Right atrium auricular region (tissue), 2 donors: ENCODE data around the gene TAOK3. TPM values are rescaled to one million over a fixed set of nuclear protein-coding genes. Genes with fewer than 3 reads are reported as not detected.
"Not testable (repeated sequence)": the region's sequence is repeated elsewhere in the genome, so short reads cannot be mapped to it uniquely, and the experiment has no call there.

ENCODE experiments used
- DNase-seq: peaks from one replicate; pipeline ENCODE4 v3.0.0-alpha.2; 2019; ENCODE audit warnings: low spot score
- H3K27ac ChIP-seq, 2 donors: fragments of 200-600 bp; sonication (generic); 1 replicate in 1 of 2; 2 replicates in 1 of 2; pipeline ENCODE4 v1.5.1; 2016 to 2019
- H3K27me3 ChIP-seq, 2 donors: fragments of 200-600 bp; sonication (generic); one replicate each; pipeline versions ENCODE4 v1.5.1 to v1.6.0; 2017 to 2019
- H3K36me3 ChIP-seq: fragments of 200-600 bp; sonication (generic); one replicate; pipeline ENCODE4 v1.5.1; 2016
- H3K4me1 ChIP-seq, 2 donors: fragments of 200-600 bp; sonication (generic); one replicate each; pipeline versions ENCODE4 v1.5.1 to v1.6.0; 2017 to 2019
- H3K4me3 ChIP-seq, 2 donors: fragments of 200-600 bp; sonication (generic); 1 replicate in 1 of 2; 2 replicates in 1 of 2; pipeline ENCODE4 v1.5.1; 2017 to 2019; ENCODE audit warnings: mild to moderate bottlenecking in 1 of 2, moderate library complexity in 1 of 2
- H3K9me3 ChIP-seq, 2 donors: fragments of 200-600 bp; sonication (generic); one replicate each; pipeline ENCODE4 v1.5.1; 2019
- CTCF ChIP-seq, 2 donors: fragments of 200-600 bp; sonication (generic); IDR thresholded peaks; one replicate each; pipeline ENCODE4 v1.5.1; 2019; ENCODE audit warnings: antibody characterized with exemption in 2 of 2
- total RNA-seq, 2 donors: library from RNA; depleted of rRNA; stranded (reverse); fragments of >200 nt; gene quantifications; one replicate each; pipeline ENCODE4 v1.1.0, GENCODE V29; 2016

TAOK3 gene
- total RNA-seq, 2 donors from 2014 or later, result 18.1 to 21.1 TPM

- H3K27ac ChIP-seq, result no peak overlapping the region
- H3K4me3 ChIP-seq, result no peak overlapping the region
- TF ChIP-seq CTCF (IDR thresholded peaks at IDR 0.05), result no peak
- peaks cover 62% of the 10 kb centered on the region for H3K36me3 ChIP-seq
- no peaks in the 10 kb centered on the region for H3K27me3 ChIP-seq
- H3K9me3 ChIP-seq, result no peaks in the 10 kb centered on the region
- no peak for DNase-seq
- peaks cover 0 to 31% of the 10 kb centered on the region in 2 donors for H3K4me1 ChIP-seq
Observed at GRCh38 chr12:118140825-118141224, 231.9 kb downstream of the TAOK3 start.

- Histone ChIP-seq H3K27ac (peak overlapping the region; percentile 85 to 94), H3K36me3 (peaks cover 30% of the 10 kb centered on the region), H3K27me3 (no peaks in the 10 kb centered on the region), H3K4me1 (peaks cover 0 to 31% of the 10 kb centered on the region in 2 donors), H3K4me3 (peak overlapping the region; percentile 56 to 97), H3K9me3 (no peaks in the 10 kb centered on the region)
- DNase-seq, result no peak
- TF ChIP-seq CTCF (IDR thresholded peaks at IDR 0.05), result no peak
Observed at GRCh38 chr12:118137148-118137678, 235.5 kb downstream of the TAOK3 start.

GRCh38 chr12:118136559-118137003 lies 236.1 kb downstream of the TAOK3 start:
- no peak for TF ChIP-seq CTCF (IDR thresholded peaks at IDR 0.05)
- peak; percentile 69 for DNase-seq
- peaks cover 0 to 31% of the 10 kb centered on the region in 2 donors for H3K4me1 ChIP-seq

GRCh38 chr12:118135788-118136558 lies 236.7 kb downstream of the TAOK3 start, which contains the start of gene PEBP1:
Gene PEBP1, plus strand, starts transcription at chr12:118136124. Its CDS starts 86 bp downstream, at chr12:118136210.
- H3K4me1 ChIP-seq, result peaks cover 0 to 31% of the 10 kb centered on the region in 2 donors
- no peaks in the 10 kb centered on the region for H3K9me3 ChIP-seq
- H3K27me3 ChIP-seq, result no peaks in the 10 kb centered on the region
- H3K27ac ChIP-seq, result peak within 1 kb of the TSS; percentile 85 to 94
- H3K4me3 ChIP-seq, result peak within 1 kb of the TSS; percentile 56 to 97
- H3K36me3 ChIP-seq, result peaks cover 17% of the 10 kb centered on the region
- DNase-seq, result peak; percentile 94
- no peak for TF ChIP-seq CTCF (IDR thresholded peaks at IDR 0.05)

More at GRCh38 chr12:118136559-118137003, 236.1 kb downstream of the TAOK3 start:
- H3K4me3 ChIP-seq, result peak overlapping the region; percentile 56 to 97
- peaks cover 23% of the 10 kb centered on the region for H3K36me3 ChIP-seq
- peak overlapping the region; percentile 85 to 94 for H3K27ac ChIP-seq
- no peaks in the 10 kb centered on the region for H3K9me3 ChIP-seq
- H3K27me3 ChIP-seq, result no peaks in the 10 kb centered on the region

- H3K27me3 ChIP-seq, H3K4me1 ChIP-seq, H3K36me3 ChIP-seq, H3K9me3 ChIP-seq, H3K27ac ChIP-seq, H3K4me3 ChIP-seq, DNase-seq: not testable (repeated sequence)
Observed at GRCh38 chr12:118129436-118129835, 243.3 kb downstream of the TAOK3 start.

GRCh38 chr12:118127867-118128266 lies 244.8 kb downstream of the TAOK3 start:
- no peaks in the 10 kb centered on the region for H3K4me1 ChIP-seq

More at GRCh38 chr12:118127867-118128266, 244.8 kb downstream of the TAOK3 start:
- H3K27me3 ChIP-seq, result no peaks in the 10 kb centered on the region
- no peak for DNase-seq
- TF ChIP-seq CTCF (IDR thresholded peaks at IDR 0.05), result no peak
- no peak overlapping the region for H3K27ac ChIP-seq
- no peaks in the 10 kb centered on the region for H3K9me3 ChIP-seq
- H3K36me3 ChIP-seq, result no peaks in the 10 kb centered on the region
- H3K4me3 ChIP-seq, result no peak overlapping the region
